Measurements from ENCODE around the gene SLC10A6.

The SLC10A6 gene

DNA sequence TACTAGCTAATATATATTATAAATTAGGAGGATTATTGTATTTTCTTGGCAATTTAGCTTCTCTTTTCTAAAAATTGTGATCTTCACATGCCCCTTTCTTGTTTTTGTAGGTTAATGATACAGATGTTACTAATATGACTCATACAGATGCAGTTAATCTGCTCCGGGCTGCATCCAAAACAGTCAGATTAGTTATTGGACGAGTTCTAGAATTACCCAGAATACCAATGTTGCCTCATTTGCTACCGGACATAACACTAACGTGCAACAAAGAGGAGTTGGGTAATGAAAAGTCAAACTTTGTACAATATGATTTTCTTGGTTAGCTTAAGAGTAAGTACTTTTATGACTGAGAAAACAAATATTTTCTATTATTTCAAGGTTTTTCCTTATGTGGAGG is 74.1 kb downstream of the SLC10A6 start:
- DNase-seq = no peak
